Measurements from ENCODE around the gene NCOA3. TPM values are rescaled to one million over a fixed set of nuclear protein-coding genes. Genes with fewer than 3 reads are reported as not detected.

Gene NCOA3
- total and polyA plus RNA-seq, 7 donors: 4.8 to 51.0 (median 22.8) TPM

DNA sequence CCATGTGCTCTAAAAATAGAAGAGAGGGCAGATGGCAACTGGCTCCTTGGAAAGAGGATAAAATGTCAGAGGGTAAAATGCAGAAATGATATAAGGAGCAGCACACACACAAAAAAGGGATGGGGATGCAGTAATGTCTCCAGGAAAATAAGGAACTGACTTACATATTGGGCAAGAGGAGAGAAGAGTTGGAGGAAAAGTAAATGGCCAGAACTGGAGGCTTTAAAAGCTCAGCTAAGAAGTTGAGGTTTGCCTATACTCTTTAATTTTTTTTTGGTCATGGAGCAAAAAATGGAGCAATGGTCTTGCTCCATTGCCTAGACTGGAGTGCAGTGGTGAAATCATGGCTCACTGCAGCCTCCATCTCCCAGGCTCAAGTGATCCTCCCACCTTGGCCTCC is 189.9 kb downstream of the NCOA3 start:
- intact Hi-C loops (cut with DNase I): no loop called here
- peaks cover 0 to 20% (median 12%) of the 10 kb centered on the region in 4 donors for H3K4me1 ChIP-seq
- no peak for TF ChIP-seq POLR2AphosphoS5 (IDR thresholded peaks at IDR 0.05)
- TF ChIP-seq, protein P1, sequence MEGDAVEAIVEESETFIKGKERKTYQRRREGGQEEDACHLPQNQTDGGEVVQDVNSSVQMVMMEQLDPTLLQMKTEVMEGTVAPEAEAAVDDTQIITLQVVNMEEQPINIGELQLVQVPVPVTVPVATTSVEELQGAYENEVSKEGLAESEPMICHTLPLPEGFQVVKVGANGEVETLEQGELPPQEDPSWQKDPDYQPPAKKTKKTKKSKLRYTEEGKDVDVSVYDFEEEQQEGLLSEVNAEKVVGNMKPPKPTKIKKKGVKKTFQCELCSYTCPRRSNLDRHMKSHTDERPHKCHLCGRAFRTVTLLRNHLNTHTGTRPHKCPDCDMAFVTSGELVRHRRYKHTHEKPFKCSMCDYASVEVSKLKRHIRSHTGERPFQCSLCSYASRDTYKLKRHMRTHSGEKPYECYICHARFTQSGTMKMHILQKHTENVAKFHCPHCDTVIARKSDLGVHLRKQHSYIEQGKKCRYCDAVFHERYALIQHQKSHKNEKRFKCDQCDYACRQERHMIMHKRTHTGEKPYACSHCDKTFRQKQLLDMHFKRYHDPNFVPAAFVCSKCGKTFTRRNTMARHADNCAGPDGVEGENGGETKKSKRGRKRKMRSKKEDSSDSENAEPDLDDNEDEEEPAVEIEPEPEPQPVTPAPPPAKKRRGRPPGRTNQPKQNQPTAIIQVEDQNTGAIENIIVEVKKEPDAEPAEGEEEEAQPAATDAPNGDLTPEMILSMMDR (IDR thresholded peaks at IDR 0.05): no peak
- peaks cover 0 to 13% (median 3%) of the 10 kb centered on the region in 4 donors for H3K36me3 ChIP-seq
- H3K9me3 ChIP-seq: peaks cover 0 to 16% (median 10%) of the 10 kb centered on the region in 4 donors
- no peaks in the 10 kb centered on the region for H3K27me3 ChIP-seq
- DNase-seq: no peak
- H3K4me3 ChIP-seq: no peak overlapping the region
- no peak overlapping the region for H3K27ac ChIP-seq

GRCh38 chr20:47694021-47694818 is 192.5 kb downstream of the NCOA3 start:
- no peak overlapping the region for H3K27ac ChIP-seq
- H3K36me3 ChIP-seq: peaks cover 0 to 6% (median 3%) of the 10 kb centered on the region in 4 donors
- intact Hi-C loops (cut with DNase I): no loop called here
- 96% methylated on average over 21 of the region's 21 CpGs for WGBS, 2 donors
- no peaks in the 10 kb centered on the region for H3K27me3 ChIP-seq
- H3K4me1 ChIP-seq: peaks cover 0 to 13% (median 6%) of the 10 kb centered on the region in 4 donors
- DNase-seq: no peak
- TF ChIP-seq, protein P1 (IDR thresholded peaks at IDR 0.05): no peak
- no peak for TF ChIP-seq POLR2AphosphoS5 (IDR thresholded peaks at IDR 0.05)
- no peak for TF ChIP-seq EP300 (IDR thresholded peaks at IDR 0.05)
- TF ChIP-seq POLR2A (IDR thresholded peaks at IDR 0.05): no peak
- H3K4me3 ChIP-seq: no peak overlapping the region
- peaks cover 0 to 16% (median 10%) of the 10 kb centered on the region in 4 donors for H3K9me3 ChIP-seq

- Histone ChIP-seq H3K9me3 (peaks cover 0 to 9% (median 4%) of the 10 kb centered on the region in 4 donors), H3K4me3 (no peak overlapping the region), H3K27me3 (no peaks in the 10 kb centered on the region), H3K36me3 (no peaks in the 10 kb centered on the region), H3K27ac (no peak overlapping the region), H3K4me1 (peaks cover 0 to 24% (median 19%) of the 10 kb centered on the region in 4 donors)
- TF ChIP-seq, protein P1 (IDR thresholded peaks at IDR 0.05): no peak
- TF ChIP-seq POLR2A (IDR thresholded peaks at IDR 0.05) (no peak), EP300 (IDR thresholded peaks at IDR 0.05) (no peak), POLR2AphosphoS5 (IDR thresholded peaks at IDR 0.05) (no peak)
- intact Hi-C loops (cut with DNase I): no loop called here
- WGBS, 2 donors: 95 to 96% methylated on average over 11 of the region's 11 CpGs
- no peak for DNase-seq
Measured at GRCh38 chr20:47696856-47697255, 195.2 kb downstream of the NCOA3 start.

GRCh38 chr20:47698142-47698541 is 196.5 kb downstream of the NCOA3 start:
- Histone ChIP-seq H3K36me3 (no peaks in the 10 kb centered on the region), H3K9me3 (no peaks in the 10 kb centered on the region), H3K27ac (no peak overlapping the region), H3K27me3 (no peaks in the 10 kb centered on the region), H3K4me3 (no peak overlapping the region), H3K4me1 (peaks cover 0 to 28% (median 20%) of the 10 kb centered on the region in 4 donors)
- no peak for DNase-seq
- WGBS, 2 donors: 92 to 95% methylated on average over 6 of the region's 6 CpGs
- TF ChIP-seq POLR2AphosphoS5 (IDR thresholded peaks at IDR 0.05): no peak
- TF ChIP-seq EP300 (IDR thresholded peaks at IDR 0.05): no peak
- TF ChIP-seq, protein P1 (IDR thresholded peaks at IDR 0.05): no peak
- TF ChIP-seq POLR2A (IDR thresholded peaks at IDR 0.05): no peak
- intact Hi-C loops (cut with DNase I): no loop called here
